ENCODE results near the gene CRELD2. TPM values are rescaled to one million over a fixed set of nuclear protein-coding genes. Genes with fewer than 3 reads are reported as not detected.

Gene CRELD2
- total and polyA plus RNA-seq, 2 experiments from 2014 or later, result 35.7 to 47.7 TPM

GRCh38 chr22:49959782-49960158 is 41.3 kb downstream of the CRELD2 start:
- Histone ChIP-seq H3K36me3 (ENCODE audit: insufficient read depth) (no peaks in the 10 kb centered on the region), H3F3A (replicated peaks; ENCODE audit: low read depth) (no peaks in the 10 kb centered on the region), H3K4me1 (ENCODE audit: insufficient read depth) (no peaks in the 10 kb centered on the region), H3K4me3 (peak overlapping the region; percentile 57), H3K9me2 (ENCODE audit: insufficient read depth) (no peaks in the 10 kb centered on the region), H3K79me2 (replicated peaks; ENCODE audit: insufficient read depth) (peaks cover 14% of the 10 kb centered on the region), H3K4me2 (peak overlapping the region; percentile 78), H2AFZ (0 out of 2 replicates have a peak overlapping the region, but pooled peaks have one; percentile 43), H3K27me3 (ENCODE audit: insufficient read depth) (peaks cover 20% of the 10 kb centered on the region), H3K27ac (ENCODE audit: low read depth) (no peak overlapping the region), H4K20me1 (replicated peaks; ENCODE audit: insufficient read depth) (0 out of 2 replicates have a peak, but pooled peaks cover 5% of the 10 kb centered on the region)
- no peaks in the 10 kb centered on the region for H3K9me3 Mint-ChIP-seq
- peak overlapping the region; percentile 66 for H3K4me3 Mint-ChIP-seq
- peak; percentile 62 for DNase-seq (ENCODE audit: low spot score)
- H3K4me1 Mint-ChIP-seq, result peaks cover 9% of the 10 kb centered on the region
- peaks cover 19% of the 10 kb centered on the region for H3K36me3 Mint-ChIP-seq (ENCODE audit: low read depth)
- no peak overlapping the region for H3K27ac Mint-ChIP-seq
- H3K27me3 Mint-ChIP-seq (ENCODE audit: insufficient read depth, low read depth, poor library complexity), result peaks cover 11% of the 10 kb centered on the region
- TF ChIP-seq CREB1 (CRISPR knock-in tag; IDR thresholded peaks at IDR 0.05; ENCODE audit: low read depth) (no peak), STAT1 (IDR thresholded peaks at IDR 0.05; ENCODE audit: unreplicated experiment) (no peak), EZH2 (IDR thresholded peaks at IDR 0.05; ENCODE audit: low read depth, unreplicated experiment) (no peak)
- ATAC-seq, result peak; percentile 39

GRCh38 chr22:49960159-49961004 is 41.9 kb downstream of the CRELD2 start, which contains the start of gene PIM3:
Gene PIM3 (plus strand): TSS chr22:49960772. CDS start chr22:49960948, 176 bp downstream.
- peak; percentile 75 for ATAC-seq
- Mint-ChIP-seq H3K27ac (peak within 1 kb of the TSS; percentile 70), H3K9me3 (no peaks in the 10 kb centered on the region)

GRCh38 chr22:49961005-49961600 is 42.7 kb downstream of the CRELD2 start:
- no peaks in the 10 kb centered on the region for H3K9me2 ChIP-seq (ENCODE audit: insufficient read depth)
- peaks cover 20% of the 10 kb centered on the region for H3K27me3 ChIP-seq (ENCODE audit: insufficient read depth)
- peaks cover 19% of the 10 kb centered on the region for H3K36me3 Mint-ChIP-seq (ENCODE audit: low read depth)
- H3K4me3 ChIP-seq, result peak overlapping the region; percentile 75
- H3K79me2 ChIP-seq (replicated peaks; ENCODE audit: insufficient read depth), result peaks cover 14% of the 10 kb centered on the region
- ATAC-seq, result peak; percentile 2; the same call in 2 of the 3 replicates
- peak; percentile 37; the same call in 1 of the 2 replicates for TF ChIP-seq CREB1 (CRISPR knock-in tag; IDR thresholded peaks at IDR 0.05; ENCODE audit: low read depth)
- TF ChIP-seq JUNB (IDR thresholded peaks at IDR 0.05; ENCODE audit: unreplicated experiment), result no peak
- H3F3A ChIP-seq (replicated peaks; ENCODE audit: low read depth), result no peaks in the 10 kb centered on the region
- no peaks in the 10 kb centered on the region for H3K36me3 ChIP-seq (ENCODE audit: insufficient read depth)
- H3K9me3 Mint-ChIP-seq, result no peaks in the 10 kb centered on the region
- peak overlapping the region; percentile 82 for H3K4me2 ChIP-seq
- H3K4me1 ChIP-seq (ENCODE audit: insufficient read depth), result no peaks in the 10 kb centered on the region
- 0 out of 2 replicates have a peak, but pooled peaks cover 5% of the 10 kb centered on the region for H4K20me1 ChIP-seq (replicated peaks; ENCODE audit: insufficient read depth)
- H2AFZ ChIP-seq, result no peak overlapping the region
- no peak overlapping the region for H3K27ac Mint-ChIP-seq
- peak; percentile 56 for DNase-seq (ENCODE audit: low spot score)
- no peak overlapping the region for H3K27ac ChIP-seq (ENCODE audit: low read depth)
- H3K4me3 Mint-ChIP-seq, result peak overlapping the region; percentile 84
- H3K4me1 Mint-ChIP-seq, result peaks cover 9% of the 10 kb centered on the region
- peaks cover 9% of the 10 kb centered on the region for H3K27me3 Mint-ChIP-seq (ENCODE audit: insufficient read depth, low read depth, poor library complexity)

More at GRCh38 chr22:49960159-49961004, 41.9 kb downstream of the CRELD2 start, which contains the start of gene PIM3:
- TF ChIP-seq POLR2AphosphoS5 (IDR thresholded peaks at IDR 0.05; ENCODE audit: low read depth), result peak; percentile 66
- TF ChIP-seq ZNF114 (CRISPR knock-in tag; IDR thresholded peaks at IDR 0.05), result no peak
- peak; percentile 69 for TF ChIP-seq CREB1 (CRISPR knock-in tag; IDR thresholded peaks at IDR 0.05; ENCODE audit: low read depth)
- Histone ChIP-seq H3K9me2 (ENCODE audit: insufficient read depth) (no peaks in the 10 kb centered on the region), H2AFZ (0 out of 2 replicates have a peak within 1 kb of the TSS, but pooled peaks have one; percentile 43), H3K4me1 (ENCODE audit: insufficient read depth) (no peaks in the 10 kb centered on the region), H3K36me3 (ENCODE audit: insufficient read depth) (no peaks in the 10 kb centered on the region), H3K27ac (ENCODE audit: low read depth) (no peak within 1 kb of the TSS), H3K4me3 (peak within 1 kb of the TSS; percentile 75), H3K27me3 (ENCODE audit: insufficient read depth) (peaks cover 20% of the 10 kb centered on the region), H3K79me2 (replicated peaks; ENCODE audit: insufficient read depth) (peaks cover 14% of the 10 kb centered on the region), H3K4me2 (peak within 1 kb of the TSS; percentile 82), H4K20me1 (replicated peaks; ENCODE audit: insufficient read depth) (0 out of 2 replicates have a peak, but pooled peaks cover 5% of the 10 kb centered on the region), H3F3A (replicated peaks; ENCODE audit: low read depth) (no peaks in the 10 kb centered on the region)
- DNase-seq (ENCODE audit: low spot score), result peak; percentile 93
- H3K36me3 Mint-ChIP-seq (ENCODE audit: low read depth), result peaks cover 19% of the 10 kb centered on the region
- peaks cover 9% of the 10 kb centered on the region for H3K4me1 Mint-ChIP-seq
- peaks cover 11% of the 10 kb centered on the region for H3K27me3 Mint-ChIP-seq (ENCODE audit: insufficient read depth, low read depth, poor library complexity)
- H3K4me3 Mint-ChIP-seq, result peak within 1 kb of the TSS; percentile 84

Data from GM23338 (cell line).